IMR-90 (cell line): ENCODE data around the gene EPO. TPM values are rescaled to one million over a fixed set of nuclear protein-coding genes. Genes with fewer than 3 reads are reported as not detected.
A peak's percentile ranks its signal among the peaks of the same experiment; 100 is the strongest.

Experiments
- ATAC-seq: fragments of 200-7000 bp; cut with Tn5 transposase; 2 replicates; pipeline ENCODE4 v1.9.1; 2020; ENCODE audit warnings: low read depth, mild to moderate bottlenecking, moderate library complexity
- BruUV-seq: library from RNA; stranded (reverse); fragments of 400-500 nt; replicated peaks from 2 replicates; lab custom pipeline; 2021; lab: Mats Ljungman, UMichigan
- CTCF ChIA-PET: fragments of 300-600 bp; formaldehyde crosslinking; extraction: SDS; loops from one replicate; lab custom pipeline; 2021; ENCODE audit warnings: antibody characterized with exemption; lab: Yijun Ruan, JAX
- POLR2A ChIA-PET: fragments of 300-600 bp; sonication (Branson Sonifier 250); formaldehyde crosslinking; loops from one replicate; lab custom pipeline; 2022; ENCODE audit warnings: antibody characterized with exemption; ENCODE audit not compliant: unreplicated experiment; lab: Charles Lee
- DNase-seq: peaks from one replicate; pipeline ENCODE4 v3.0.0; 2013
- H2AFZ ChIP-seq: replicated peaks from 2 replicates; pipeline ENCODE3; 2013; ENCODE audit warnings: low read length, mild to moderate bottlenecking; ENCODE audit not compliant: poor library complexity
- H2AK5ac ChIP-seq: 2 replicates; pipeline ENCODE4 v1.6.1; 2013; ENCODE audit warnings: low read depth, low read length, inconsistent platforms
- H2AK9ac ChIP-seq: replicated peaks from 2 replicates; pipeline ENCODE3; 2013; ENCODE audit warnings: mild to moderate bottlenecking, low read depth, low read length, moderate library complexity; ENCODE audit not compliant: poor library complexity
- H2BK120ac ChIP-seq: 2 replicates; pipeline ENCODE4 v1.6.1; 2013; ENCODE audit warnings: low read depth, low read length, inconsistent platforms
- H2BK15ac ChIP-seq: 3 replicates; pipeline ENCODE4 v1.6.1; 2013; ENCODE audit warnings: low read depth, low read length, inconsistent platforms
- H2BK20ac ChIP-seq: 2 replicates; pipeline ENCODE4 v1.6.1; 2013; ENCODE audit warnings: low read depth, mild to moderate bottlenecking, inconsistent platforms, low read length, moderate library complexity
- H2BK5ac ChIP-seq: 2 replicates; pipeline ENCODE4 v1.6.1; 2013; ENCODE audit warnings: mild to moderate bottlenecking, low read depth, low read length, inconsistent platforms; ENCODE audit not compliant: poor library complexity, severe bottlenecking
- H3K14ac ChIP-seq: replicated peaks from 2 replicates; pipeline ENCODE4 v1.6.1; 2013; ENCODE audit warnings: low read depth, low read length, inconsistent platforms
- H3K18ac ChIP-seq: 2 replicates; pipeline ENCODE4 v1.6.1; 2013; ENCODE audit warnings: low read depth, low read length, control low read depth
- H3K23ac ChIP-seq: 2 replicates; pipeline ENCODE4 v1.6.1; 2013; ENCODE audit warnings: low read depth, low read length, inconsistent platforms
- H3K27ac ChIP-seq: 2 replicates; pipeline ENCODE4 v1.5.1; 2013; ENCODE audit warnings: mild to moderate bottlenecking, control low read depth, low read length; ENCODE audit not compliant: insufficient read depth
- H3K27me3 ChIP-seq: 2 replicates; pipeline ENCODE4 v1.6.1; 2013; ENCODE audit warnings: low read length; ENCODE audit not compliant: control insufficient read depth, insufficient read depth
- H3K36me3 ChIP-seq: 2 replicates; pipeline ENCODE4 v1.6.1; 2013; ENCODE audit warnings: low read length, mixed read lengths; ENCODE audit not compliant: control insufficient read depth, insufficient read depth
- H3K4ac ChIP-seq: 2 replicates; pipeline ENCODE4 v1.6.1; 2013; ENCODE audit warnings: low read depth, low read length, inconsistent platforms
- H3K4me1 ChIP-seq: 2 replicates; pipeline ENCODE4 v1.6.1; 2013; ENCODE audit warnings: low read length, mixed read lengths; ENCODE audit not compliant: control insufficient read depth, insufficient read depth
- H3K4me2 ChIP-seq: 2 replicates; pipeline ENCODE4 v1.6.1; 2013; ENCODE audit warnings: low read depth, mild to moderate bottlenecking, control low read depth, low read length, moderate library complexity
- H3K4me3 ChIP-seq: 2 replicates; pipeline ENCODE4 v1.5.1; 2013; ENCODE audit warnings: low read depth, mild to moderate bottlenecking, control low read depth, low read length, moderate library complexity; ENCODE audit not compliant: insufficient read depth
- H3K56ac ChIP-seq: 2 replicates; pipeline ENCODE4 v1.6.1; 2013; ENCODE audit warnings: low read length, inconsistent platforms; ENCODE audit not compliant: insufficient read depth; ENCODE audit errors: extremely low read depth
- H3K79me1 ChIP-seq, 2 experiments: 2 replicates each; pipeline ENCODE4 v1.6.1; 2013; ENCODE audit warnings: low read length in 2 of 2, inconsistent platforms in 1 of 2, low read depth in 1 of 2
- H3K9ac ChIP-seq: 2 replicates; pipeline ENCODE4 v1.6.1; 2013; ENCODE audit warnings: low read depth, low read length, control low read depth
- H3K9me1 ChIP-seq: 2 replicates; pipeline ENCODE4 v1.6.1; 2013; ENCODE audit warnings: low read length, inconsistent platforms; ENCODE audit not compliant: insufficient read depth
- H3K9me3 ChIP-seq: 2 replicates; pipeline ENCODE4 v1.6.1; 2013; ENCODE audit warnings: low read length; ENCODE audit not compliant: control insufficient read depth, insufficient read depth
- H4K20me1 ChIP-seq: 2 replicates; pipeline ENCODE4 v1.6.1; 2013; ENCODE audit warnings: low read length, inconsistent platforms; ENCODE audit not compliant: insufficient read depth
- H4K5ac ChIP-seq: 2 replicates; pipeline ENCODE4 v1.6.1; 2013; ENCODE audit warnings: mild to moderate bottlenecking, low read depth, low read length, control low read depth
- H4K8ac ChIP-seq, 2 experiments: 2 replicates each; pipeline ENCODE4 v1.6.1; 2013; ENCODE audit warnings: low read depth in 2 of 2, low read length in 2 of 2, control low read depth in 1 of 2, inconsistent platforms in 1 of 2
- H4K91ac ChIP-seq: 2 replicates; pipeline ENCODE4 v1.6.1; 2013; ENCODE audit warnings: low read depth, low read length, inconsistent platforms; ENCODE audit not compliant: insufficient read depth
- CEBPB ChIP-seq: IDR thresholded peaks from 2 replicates; pipeline ENCODE4 v1.6.1; 2012; ENCODE audit warnings: low read depth, low read length, improper control_type of control experiment
- FOS ChIP-seq: fragments of 150-350 bp; IDR thresholded peaks from 2 replicates; pipeline ENCODE4 v1.6.1; 2016; ENCODE audit warnings: low read depth, low read length
- MXI1 ChIP-seq: IDR thresholded peaks from 2 replicates; pipeline ENCODE4 v1.6.1; 2012; ENCODE audit warnings: low read depth, mild to moderate bottlenecking, low read length, moderate library complexity, borderline replicate concordance
- SMC3 ChIP-seq: fragments of 150-350 bp; IDR thresholded peaks from 2 replicates; pipeline ENCODE4 v1.6.1; 2016; ENCODE audit warnings: low read depth, mild to moderate bottlenecking, antibody characterized with exemption, low read length, moderate library complexity
- WGBS, 2 experiments: methylation state at CpG; one replicate each; pipeline versions ENCODE4 v1.1.5 to v1.1.7; 2013; ENCODE audit warnings: missing lambda C conversion rate in 2 of 2; ENCODE audit not compliant: insufficient read length in 1 of 2; ENCODE audit errors: extremely low coverage in 2 of 2; 5-methylcytosine and 5-hydroxymethylcytosine counted together
- dilution Hi-C: fragments of 300-500 bp; cut with HindIII; formaldehyde crosslinking; loops from one replicate; pipeline ENCODE4 v1.14.3; 2018; ENCODE audit warnings: low sequenced_read_pairs; ENCODE audit not compliant: unreplicated experiment
- in situ Hi-C: fragments of 300-500 bp; cut with MboI; formaldehyde crosslinking; loops from 3 replicates; pipeline ENCODE4 v1.14.3; 2019; ENCODE audit warnings: low sequenced_read_pairs, inconsistent platforms, mixed read lengths
- intact Hi-C: fragments of 100-400 bp; cut with micrococcal nuclease; formaldehyde crosslinking; loops from 2 replicates; pipeline ENCODE4 v1.10.0; 2022
- polyA plus RNA-seq, 3 experiments: library from polyadenylated mRNA; depleted of rRNA; stranded (reverse); fragments of >200 nt; gene quantifications; 2 replicates each; pipeline ENCODE4 v1.2.3, GENCODE V29; 2012; ENCODE audit warnings: low replicate concordance in 1 of 3
- total RNA-seq: library from RNA; depleted of rRNA; stranded (reverse); fragments of >200 nt; gene quantifications from 2 replicates; pipeline ENCODE4 v1.2.3, GENCODE V29; 2012
- TF ChIP-seq, protein P1 (sequence below): fragments of 150-350 bp; IDR thresholded peaks from 2 replicates; pipeline ENCODE4 v1.6.1; 2017; ENCODE audit warnings: mild to moderate bottlenecking, antibody characterized with exemption, low read length, low read depth
- TF ChIP-seq, protein P2 (sequence below): fragments of 150-350 bp; IDR thresholded peaks from 2 replicates; pipeline ENCODE4 v1.6.1; 2016; ENCODE audit warnings: low read depth, mild to moderate bottlenecking, low read length, moderate library complexity, borderline replicate concordance
- TF ChIP-seq, protein P3 (sequence below): conservative IDR thresholded peaks from 2 replicates; pipeline ENCODE4 v1.5.1; 2012; ENCODE audit warnings: mild to moderate bottlenecking, low read depth, low read length, improper control_type of control experiment

EPO gene
- total and polyA plus RNA-seq, 2 of the 4 experiments (the other 2 are of a cell fraction) = not detected

DNA sequence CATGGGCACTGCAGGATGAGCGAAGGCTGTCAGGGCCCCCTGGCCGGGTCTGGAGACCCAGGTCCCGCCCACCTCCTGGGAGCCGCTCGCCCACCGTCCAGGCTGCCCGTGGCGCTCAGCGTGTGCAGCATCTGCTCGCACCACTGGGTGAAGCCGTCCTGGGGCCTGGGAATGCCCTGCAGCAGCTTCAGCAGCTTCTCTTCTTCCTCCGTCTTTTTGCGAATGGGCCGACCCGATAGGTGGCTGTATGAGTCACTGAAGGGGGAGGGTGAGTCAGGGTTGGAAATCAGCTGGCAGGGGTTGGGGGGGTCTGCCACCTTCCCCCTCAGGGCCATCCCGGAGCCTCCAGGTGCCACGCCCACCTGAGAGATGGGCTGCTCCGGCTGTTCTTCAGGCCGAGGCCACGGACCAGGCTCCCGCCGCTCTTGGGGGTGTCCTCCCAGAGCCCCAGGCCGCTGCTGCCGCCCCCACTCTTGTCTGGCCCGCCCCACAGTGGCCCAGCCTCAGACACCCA is 38.0 kb upstream of the EPO start:
- Histone ChIP-seq H3K56ac (no peak overlapping the region), H4K20me1 (peaks cover 41% of the 10 kb centered on the region), H3K4me3 (no peak overlapping the region), H3K36me3 (peaks cover 91% of the 10 kb centered on the region), H2AK5ac (no peak overlapping the region), H3K18ac (no peak overlapping the region), H2AFZ (peak overlapping the region; percentile 17), H3K4me1 (peaks cover 5% of the 10 kb centered on the region; the same call in 1 of the 2 replicates), H3K14ac (no peak overlapping the region), H3K9me3 (no peaks in the 10 kb centered on the region), H2BK20ac (no peak overlapping the region), H4K8ac (no peak overlapping the region), H4K91ac (no peak overlapping the region), H2BK120ac (no peak overlapping the region), H3K27ac (no peak overlapping the region), H3K4ac (no peak overlapping the region), H4K5ac (no peak overlapping the region), H3K79me1 (peaks cover 6 to 34% of the 10 kb centered on the region in 2 experiments; a peak in 3 of 4 replicates), H2AK9ac (peak overlapping the region; percentile 86), H3K27me3 (no peaks in the 10 kb centered on the region), H2BK5ac (no peak overlapping the region), H3K23ac (no peak overlapping the region), H2BK15ac (no peak overlapping the region), H3K4me2 (no peak overlapping the region), H3K9me1 (no peaks in the 10 kb centered on the region), H3K9ac (no peak overlapping the region)
- ChIA-PET CTCF (no interaction called here), POLR2A (no interaction called here)
- dilution Hi-C loops = no loop called here
- TF ChIP-seq, protein P1, sequence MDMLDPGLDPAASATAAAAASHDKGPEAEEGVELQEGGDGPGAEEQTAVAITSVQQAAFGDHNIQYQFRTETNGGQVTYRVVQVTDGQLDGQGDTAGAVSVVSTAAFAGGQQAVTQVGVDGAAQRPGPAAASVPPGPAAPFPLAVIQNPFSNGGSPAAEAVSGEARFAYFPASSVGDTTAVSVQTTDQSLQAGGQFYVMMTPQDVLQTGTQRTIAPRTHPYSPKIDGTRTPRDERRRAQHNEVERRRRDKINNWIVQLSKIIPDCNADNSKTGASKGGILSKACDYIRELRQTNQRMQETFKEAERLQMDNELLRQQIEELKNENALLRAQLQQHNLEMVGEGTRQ = no peak
- TF ChIP-seq, protein P2, sequence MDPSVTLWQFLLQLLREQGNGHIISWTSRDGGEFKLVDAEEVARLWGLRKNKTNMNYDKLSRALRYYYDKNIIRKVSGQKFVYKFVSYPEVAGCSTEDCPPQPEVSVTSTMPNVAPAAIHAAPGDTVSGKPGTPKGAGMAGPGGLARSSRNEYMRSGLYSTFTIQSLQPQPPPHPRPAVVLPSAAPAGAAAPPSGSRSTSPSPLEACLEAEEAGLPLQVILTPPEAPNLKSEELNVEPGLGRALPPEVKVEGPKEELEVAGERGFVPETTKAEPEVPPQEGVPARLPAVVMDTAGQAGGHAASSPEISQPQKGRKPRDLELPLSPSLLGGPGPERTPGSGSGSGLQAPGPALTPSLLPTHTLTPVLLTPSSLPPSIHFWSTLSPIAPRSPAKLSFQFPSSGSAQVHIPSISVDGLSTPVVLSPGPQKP = no peak
- TF ChIP-seq SMC3 (no peak), CEBPB (no peak), MXI1 (no peak), FOS (peak; percentile 58)
- TF ChIP-seq, protein P3, sequence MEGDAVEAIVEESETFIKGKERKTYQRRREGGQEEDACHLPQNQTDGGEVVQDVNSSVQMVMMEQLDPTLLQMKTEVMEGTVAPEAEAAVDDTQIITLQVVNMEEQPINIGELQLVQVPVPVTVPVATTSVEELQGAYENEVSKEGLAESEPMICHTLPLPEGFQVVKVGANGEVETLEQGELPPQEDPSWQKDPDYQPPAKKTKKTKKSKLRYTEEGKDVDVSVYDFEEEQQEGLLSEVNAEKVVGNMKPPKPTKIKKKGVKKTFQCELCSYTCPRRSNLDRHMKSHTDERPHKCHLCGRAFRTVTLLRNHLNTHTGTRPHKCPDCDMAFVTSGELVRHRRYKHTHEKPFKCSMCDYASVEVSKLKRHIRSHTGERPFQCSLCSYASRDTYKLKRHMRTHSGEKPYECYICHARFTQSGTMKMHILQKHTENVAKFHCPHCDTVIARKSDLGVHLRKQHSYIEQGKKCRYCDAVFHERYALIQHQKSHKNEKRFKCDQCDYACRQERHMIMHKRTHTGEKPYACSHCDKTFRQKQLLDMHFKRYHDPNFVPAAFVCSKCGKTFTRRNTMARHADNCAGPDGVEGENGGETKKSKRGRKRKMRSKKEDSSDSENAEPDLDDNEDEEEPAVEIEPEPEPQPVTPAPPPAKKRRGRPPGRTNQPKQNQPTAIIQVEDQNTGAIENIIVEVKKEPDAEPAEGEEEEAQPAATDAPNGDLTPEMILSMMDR = no peak
- WGBS, 2 experiments = 81% methylated on average over 5 of the region's 25 CpGs; no CpG with 5 or more reads in 1 of the 2 experiments
- peak; percentile 45 for DNase-seq
- in situ Hi-C loops = no loop called here
- intact Hi-C loops = no loop called here
- peak; percentile 18; the same call in 1 of the 2 replicates for ATAC-seq
- no TSS peak for BruUV-seq
